CD14-positive monocyte (primary cell): Measurements from ENCODE around the gene MED13L. TPM values are rescaled to one million over a fixed set of nuclear protein-coding genes. Genes with fewer than 3 reads are reported as not detected.
"Not testable (repeated sequence)": the region's sequence is repeated elsewhere in the genome, so short reads cannot be mapped to it uniquely, and the experiment has no call there.

Source experiments
- DNase-seq, 3 donors: peaks; one replicate each; pipeline ENCODE4 v3.0.0-alpha.2; 2011 to 2022
- H2AFZ ChIP-seq: 2 replicates; pipeline ENCODE4 v1.6.0; 2012; ENCODE audit warnings: mild to moderate bottlenecking, low read depth, low read length, inconsistent platforms; ENCODE audit not compliant: insufficient read depth, poor library complexity, severe bottlenecking
- H3K27ac ChIP-seq, 2 donors: 1 replicate in 1 of 2; 2 replicates in 1 of 2; pipeline ENCODE4 v1.5.1; 2012 to 2013; ENCODE audit warnings: low read length in 2 of 2, control low read depth in 1 of 2, inconsistent platforms in 1 of 2, low read depth in 1 of 2, mild to moderate bottlenecking in 1 of 2
- H3K27me3 ChIP-seq, 2 donors: one replicate each; pipeline versions ENCODE4 v1.6.0 to v1.6.1; 2011 to 2013; ENCODE audit warnings: low read length in 2 of 2; ENCODE audit not compliant: control insufficient read depth in 2 of 2, insufficient read depth in 2 of 2
- H3K36me3 ChIP-seq, 2 donors: replicated peaks in 1 of 2; 1 replicate in 1 of 2; 2 replicates in 1 of 2; pipeline versions ENCODE4 v1.5.1 to v1.6.1; 2012 to 2013; ENCODE audit warnings: low read length in 2 of 2, control low read depth in 1 of 2, inconsistent platforms in 1 of 2, mild to moderate bottlenecking in 1 of 2; ENCODE audit not compliant: insufficient read depth in 2 of 2, control insufficient read depth in 1 of 2
- H3K4me1 ChIP-seq, 2 donors: 1 replicate in 1 of 2; 2 replicates in 1 of 2; pipeline versions ENCODE4 v1.5.1 to v1.6.1; 2012 to 2013; ENCODE audit warnings: low read length in 2 of 2, control low read depth in 1 of 2, inconsistent platforms in 1 of 2, mild to moderate bottlenecking in 1 of 2, moderate library complexity in 1 of 2; ENCODE audit not compliant: insufficient read depth in 2 of 2, control insufficient read depth in 1 of 2
- H3K4me2 ChIP-seq: replicated peaks from 2 replicates; pipeline ENCODE3; 2012; ENCODE audit warnings: low read length, moderate library complexity, mild to moderate bottlenecking; ENCODE audit not compliant: poor library complexity, severe bottlenecking; ENCODE audit errors: extremely low read depth
- H3K4me3 ChIP-seq, 3 experiments: fragments of 200-600 bp in 1 of 3; sonication (generic) in 1 of 3; replicated peaks in 1 of 3; 1 replicate in 2 of 3; 2 replicates in 1 of 3; pipeline ENCODE4 v1.5.1; 2011 to 2013; ENCODE audit warnings: low read length in 3 of 3, mild to moderate bottlenecking in 3 of 3, control low read depth in 2 of 3, low read depth in 2 of 3, inconsistent platforms in 1 of 3, moderate library complexity in 1 of 3
- H3K79me2 ChIP-seq: 2 replicates; pipeline ENCODE4 v1.6.0; 2012; ENCODE audit warnings: mild to moderate bottlenecking, control low read depth, inconsistent platforms, low read length, moderate library complexity; ENCODE audit not compliant: insufficient read depth
- H3K9ac ChIP-seq: 2 replicates; pipeline ENCODE4 v1.6.0; 2017; ENCODE audit warnings: low read length, mild to moderate bottlenecking; ENCODE audit not compliant: insufficient read depth, poor library complexity, severe bottlenecking
- H3K9me3 ChIP-seq, 2 donors: replicated peaks in 1 of 2; 1 replicate in 1 of 2; 2 replicates in 1 of 2; pipeline versions ENCODE4 v1.5.1 to v1.6.1; 2012 to 2013; ENCODE audit warnings: low read length in 2 of 2, control low read depth in 1 of 2; ENCODE audit not compliant: control insufficient read depth in 1 of 2, insufficient read depth in 1 of 2
- H4K20me1 ChIP-seq: 2 replicates; pipeline ENCODE4 v1.6.0; 2012; ENCODE audit warnings: mild to moderate bottlenecking, low read length, control low read depth, moderate library complexity; ENCODE audit not compliant: insufficient read depth
- H3K27ac Mint-ChIP-seq, 7 donors: one replicate each; pipeline ENCODE4 v1.8.0; 2020; ENCODE audit warnings: mild to moderate bottlenecking in 7 of 7, mixed read lengths in 7 of 7, moderate library complexity in 6 of 7, inconsistent platforms in 2 of 7
- H3K27me3 Mint-ChIP-seq, 3 donors: one replicate each; pipeline ENCODE4 v1.8.0; 2021 to 2022; ENCODE audit warnings: low read depth in 3 of 3, mild to moderate bottlenecking in 3 of 3, mixed read lengths in 3 of 3, moderate library complexity in 3 of 3, inconsistent platforms in 1 of 3
- H3K36me3 Mint-ChIP-seq, 2 donors: one replicate each; pipeline ENCODE4 v1.8.0; 2020; ENCODE audit warnings: mixed read lengths in 2 of 2, inconsistent platforms in 1 of 2, mild to moderate bottlenecking in 1 of 2
- H3K4me1 Mint-ChIP-seq: one replicate; pipeline ENCODE4 v1.8.0; 2020; ENCODE audit warnings: mild to moderate bottlenecking, mixed read lengths
- H3K4me3 Mint-ChIP-seq, 2 donors: one replicate each; pipeline ENCODE4 v1.8.0; 2020; ENCODE audit warnings: mild to moderate bottlenecking in 2 of 2, mixed read lengths in 2 of 2, moderate library complexity in 1 of 2
- H3K9me3 Mint-ChIP-seq, 7 donors: one replicate each; pipeline ENCODE4 v1.8.0; 2020 to 2022; ENCODE audit warnings: mixed read lengths in 7 of 7, mild to moderate bottlenecking in 6 of 7, moderate library complexity in 6 of 7, inconsistent platforms in 2 of 7
- WGBS: methylation state at CpG from one replicate; pipeline ENCODE4 v1.1.5; 2013; ENCODE audit warnings: missing lambda C conversion rate; ENCODE audit not compliant: insufficient coverage; 5-methylcytosine and 5-hydroxymethylcytosine counted together
- intact Hi-C, 2 donors: fragments of 100-400 bp; cut with micrococcal nuclease; formaldehyde crosslinking; loops; one replicate each; pipeline versions ENCODE4 v1.15.0 to v1.15.1; 2023
- polyA plus RNA-seq, 3 donors: library from polyadenylated mRNA; depleted of rRNA in 1 of 3; unstranded in 2 of 3; stranded (reverse) in 1 of 3; fragments of 300-500 nt in 2 of 3; fragments of >200 nt in 1 of 3; fragmentation: Illumina TruSeq in 2 of 3; gene quantifications; 1 replicate in 2 of 3; 2 replicates in 1 of 3; pipeline ENCODE4 v1.2.3, GENCODE V29; 2012 to 2021
- TF ChIP-seq, protein P1 (sequence below): fragments of 200-600 bp; IDR thresholded peaks from one replicate; pipeline ENCODE4 v1.8.0; 2022; ENCODE audit warnings: antibody characterized with exemption, mild to moderate bottlenecking

Gene MED13L
- polyA plus RNA-seq, 3 donors: 4.4 to 42.0 (median 7.5) TPM

GRCh38 chr12:116287842-116288301, 10.4 kb upstream of the MED13L start:
- intact Hi-C loops: no loop called here
- DNase-seq: no peak
- no peaks in the 10 kb centered on the region for H3K27me3 Mint-ChIP-seq

GRCh38 chr12:116284396-116284795, 6.9 kb upstream of the MED13L start:
- intact Hi-C loops: loop anchor here in 1 of 2 donors (5.0 kb wide), 1 partner anchor 48 kb away; no protein-coding TSS in a partner anchor
- no peaks in the 10 kb centered on the region for H3K36me3 ChIP-seq
- TF ChIP-seq, protein P1, sequence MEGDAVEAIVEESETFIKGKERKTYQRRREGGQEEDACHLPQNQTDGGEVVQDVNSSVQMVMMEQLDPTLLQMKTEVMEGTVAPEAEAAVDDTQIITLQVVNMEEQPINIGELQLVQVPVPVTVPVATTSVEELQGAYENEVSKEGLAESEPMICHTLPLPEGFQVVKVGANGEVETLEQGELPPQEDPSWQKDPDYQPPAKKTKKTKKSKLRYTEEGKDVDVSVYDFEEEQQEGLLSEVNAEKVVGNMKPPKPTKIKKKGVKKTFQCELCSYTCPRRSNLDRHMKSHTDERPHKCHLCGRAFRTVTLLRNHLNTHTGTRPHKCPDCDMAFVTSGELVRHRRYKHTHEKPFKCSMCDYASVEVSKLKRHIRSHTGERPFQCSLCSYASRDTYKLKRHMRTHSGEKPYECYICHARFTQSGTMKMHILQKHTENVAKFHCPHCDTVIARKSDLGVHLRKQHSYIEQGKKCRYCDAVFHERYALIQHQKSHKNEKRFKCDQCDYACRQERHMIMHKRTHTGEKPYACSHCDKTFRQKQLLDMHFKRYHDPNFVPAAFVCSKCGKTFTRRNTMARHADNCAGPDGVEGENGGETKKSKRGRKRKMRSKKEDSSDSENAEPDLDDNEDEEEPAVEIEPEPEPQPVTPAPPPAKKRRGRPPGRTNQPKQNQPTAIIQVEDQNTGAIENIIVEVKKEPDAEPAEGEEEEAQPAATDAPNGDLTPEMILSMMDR: no peak
- no peaks in the 10 kb centered on the region for H3K9me3 ChIP-seq
- Mint-ChIP-seq H3K27ac (peak overlapping the region; percentile 80 to 95 (median 91)), H3K4me1 (peaks cover 68% of the 10 kb centered on the region), H3K9me3 (no peaks in the 10 kb centered on the region), H3K4me3 (peak overlapping the region in 1 of 2 donors; percentile 26), H3K36me3 (no peaks in the 10 kb centered on the region), H3K27me3 (peaks cover 0 to 1% (median 0%) of the 10 kb centered on the region in 3 donors)
- DNase-seq: peak; percentile 86 to 92 (median 86)
- H2AFZ ChIP-seq: no peak overlapping the region
- H3K27ac ChIP-seq: peak overlapping the region; percentile 55 to 90
- H3K27me3 ChIP-seq: no peaks in the 10 kb centered on the region
- peak overlapping the region in 1 of 3 experiments; percentile 49 for H3K4me3 ChIP-seq
- peak overlapping the region; percentile 65 for H3K4me2 ChIP-seq
- H3K9ac ChIP-seq: no peak overlapping the region
- WGBS: no CpG with 5 or more reads among the region's 5 CpGs
- no peaks in the 10 kb centered on the region for H4K20me1 ChIP-seq
- H3K4me1 ChIP-seq: peaks cover 67 to 75% of the 10 kb centered on the region in 2 donors
- H3K79me2 ChIP-seq: peaks cover 24% of the 10 kb centered on the region

More at GRCh38 chr12:116287842-116288301, 10.4 kb upstream of the MED13L start:
- Histone ChIP-seq H3K4me3 (no peak overlapping the region), H3K79me2 (peaks cover 9% of the 10 kb centered on the region), H3K27ac (no peak overlapping the region), H3K4me1 (peaks cover 34 to 41% of the 10 kb centered on the region in 2 donors), H3K9me3 (no peaks in the 10 kb centered on the region), H4K20me1 (no peaks in the 10 kb centered on the region), H3K36me3 (no peaks in the 10 kb centered on the region), H2AFZ (no peak overlapping the region), H3K27me3 (no peaks in the 10 kb centered on the region), H3K4me2 (no peak overlapping the region), H3K9ac (no peak overlapping the region)
- Mint-ChIP-seq H3K27ac (peak overlapping the region in 1 of 7 donors; percentile 22), H3K4me3 (no peak overlapping the region), H3K4me1 (peaks cover 39% of the 10 kb centered on the region), H3K9me3 (no peaks in the 10 kb centered on the region), H3K36me3 (no peaks in the 10 kb centered on the region)
- WGBS: 100% methylated on average over 2 of the region's 3 CpGs
- TF ChIP-seq, protein P1: no peak

GRCh38 chr12:116283881-116284280, 6.4 kb upstream of the MED13L start:
- H3K4me1 Mint-ChIP-seq: peaks cover 73% of the 10 kb centered on the region
- not testable (repeated sequence) for H3K27me3 Mint-ChIP-seq, H2AFZ ChIP-seq, H3K36me3 ChIP-seq, H4K20me1 ChIP-seq, H3K9me3 Mint-ChIP-seq, H3K9ac ChIP-seq, H3K36me3 Mint-ChIP-seq, H3K27me3 ChIP-seq, H3K9me3 ChIP-seq, DNase-seq
- WGBS: 36% methylated on average over 5 of the region's 8 CpGs
- peak overlapping the region; percentile 55 to 90 for H3K27ac ChIP-seq
- H3K4me3 ChIP-seq: peak overlapping the region in 1 of 3 experiments; percentile 49
- peak overlapping the region in 1 of 2 donors; percentile 26 for H3K4me3 Mint-ChIP-seq
- H3K79me2 ChIP-seq: peaks cover 28% of the 10 kb centered on the region
- peak overlapping the region; percentile 65 for H3K4me2 ChIP-seq
- peaks cover 72 to 80% of the 10 kb centered on the region in 2 donors for H3K4me1 ChIP-seq
- peak overlapping the region; percentile 80 to 95 (median 91) for H3K27ac Mint-ChIP-seq
- intact Hi-C loops: loop anchor here in 1 of 2 donors (5.0 kb wide), 1 partner anchor 48 kb away; no protein-coding TSS in a partner anchor
